ENCODE results near the gene PRCC. TPM values are rescaled to one million over a fixed set of nuclear protein-coding genes. Genes with fewer than 3 reads are reported as not detected.
A peak's percentile ranks its signal among the peaks of the same experiment; 100 is the strongest.

The PRCC gene
- total RNA-seq, 1 donor from 2014 or later, result 60.9 TPM

GRCh38 chr1:156746406-156746727, 21.0 kb upstream of the PRCC start:
- peak overlapping the region; percentile 99 for H3K27ac Mint-ChIP-seq (ENCODE audit: unreplicated experiment)
- H3K4me1 Mint-ChIP-seq (ENCODE audit: low read depth), result peaks cover 63% of the 10 kb centered on the region
- H3K4me3 Mint-ChIP-seq (ENCODE audit: unreplicated experiment), result peak overlapping the region; percentile 77
- TF ChIP-seq CTCF (IDR thresholded peaks at IDR 0.05), result no peak
- H3K36me3 Mint-ChIP-seq (ENCODE audit: low read depth), result peaks cover 16% of the 10 kb centered on the region
- DNase-seq (ENCODE audit: low spot score), result no peak
- H3K27me3 Mint-ChIP-seq (ENCODE audit: low read depth), result no peaks in the 10 kb centered on the region
- no peaks in the 10 kb centered on the region for H3K9me3 Mint-ChIP-seq (ENCODE audit: low read depth)

- H3K9me3 Mint-ChIP-seq (ENCODE audit: low read depth), result no peaks in the 10 kb centered on the region
- peak overlapping the region; percentile 79 for H3K4me3 Mint-ChIP-seq (ENCODE audit: unreplicated experiment)
- peak; percentile 97 for DNase-seq (ENCODE audit: low spot score)
- H3K4me1 Mint-ChIP-seq (ENCODE audit: low read depth), result peaks cover 57% of the 10 kb centered on the region
- peak overlapping the region; percentile 99 for H3K27ac Mint-ChIP-seq (ENCODE audit: unreplicated experiment)
- TF ChIP-seq CTCF (IDR thresholded peaks at IDR 0.05), result peak; percentile 53
- H3K27me3 Mint-ChIP-seq (ENCODE audit: low read depth), result no peaks in the 10 kb centered on the region
- H3K36me3 Mint-ChIP-seq (ENCODE audit: low read depth), result peaks cover 16% of the 10 kb centered on the region
Observed at GRCh38 chr1:156746728-156747631, 20.4 kb upstream of the PRCC start.

- Mint-ChIP-seq H3K4me3 (ENCODE audit: unreplicated experiment) (peak overlapping the region; percentile 79), H3K9me3 (ENCODE audit: low read depth) (no peaks in the 10 kb centered on the region), H3K27ac (ENCODE audit: unreplicated experiment) (peak overlapping the region; percentile 99), H3K4me1 (ENCODE audit: low read depth) (peaks cover 64% of the 10 kb centered on the region), H3K36me3 (ENCODE audit: low read depth) (peaks cover 14% of the 10 kb centered on the region), H3K27me3 (ENCODE audit: low read depth) (no peaks in the 10 kb centered on the region)
- no peak for TF ChIP-seq CTCF (IDR thresholded peaks at IDR 0.05)
- peak; percentile 36 for DNase-seq (ENCODE audit: low spot score)
Observed at GRCh38 chr1:156747742-156748669, 19.3 kb upstream of the PRCC start.

GRCh38 chr1:156748670-156749418, 18.5 kb upstream of the PRCC start:
- no peak for TF ChIP-seq CTCF (IDR thresholded peaks at IDR 0.05)
- peak overlapping the region; percentile 79 for H3K4me3 Mint-ChIP-seq (ENCODE audit: unreplicated experiment)
- no peaks in the 10 kb centered on the region for H3K27me3 Mint-ChIP-seq (ENCODE audit: low read depth)
- H3K9me3 Mint-ChIP-seq (ENCODE audit: low read depth), result no peaks in the 10 kb centered on the region
- peak; percentile 50 for DNase-seq (ENCODE audit: low spot score)
- H3K36me3 Mint-ChIP-seq (ENCODE audit: low read depth), result peaks cover 9% of the 10 kb centered on the region
- H3K4me1 Mint-ChIP-seq (ENCODE audit: low read depth), result peaks cover 65% of the 10 kb centered on the region
- H3K27ac Mint-ChIP-seq (ENCODE audit: unreplicated experiment), result peak overlapping the region; percentile 99
